H1 (cell line): ENCODE data around the gene RAB10. TPM values are rescaled to one million over a fixed set of nuclear protein-coding genes. Genes with fewer than 3 reads are reported as not detected.
"Not testable (repeated sequence)": the region's sequence is repeated elsewhere in the genome, so short reads cannot be mapped to it uniquely, and the experiment has no call there.

Source experiments
- CTCF ChIA-PET: fragments of 300-600 bp; sonication (Branson Sonifier 250); formaldehyde crosslinking; loops from one replicate; lab custom pipeline; 2021; ENCODE audit not compliant: partially characterized antibody; lab: Charles Lee
- POLR2A ChIA-PET: fragments of 300-600 bp; sonication (Branson Sonifier 250); formaldehyde crosslinking; loops from one replicate; lab custom pipeline; 2021; ENCODE audit warnings: inconsistent platforms; ENCODE audit not compliant: partially characterized antibody; lab: Charles Lee
- DNase-seq, 2 experiments: peaks; one replicate each; pipeline versions ENCODE4 v3.0.0 to v3.0.0-alpha.2; 2010 to 2022; ENCODE audit warnings: low spot score in 2 of 2, low read depth in 1 of 2, mixed read lengths in 1 of 2
- FAIRE-seq: peaks from 2 replicates; lab custom pipeline; 2011; peaks lifted over from hg19 to GRCh38; lab: Jason Lieb, UNC
- H2AFZ ChIP-seq: 2 replicates; pipeline ENCODE4 v1.8.1; 2012; ENCODE audit warnings: low read length, inconsistent platforms
- H2AK5ac ChIP-seq: 2 replicates; pipeline ENCODE4 v1.6.1; 2013; ENCODE audit warnings: low read depth, low read length
- H2BK120ac ChIP-seq: replicated peaks from 2 replicates; pipeline ENCODE3; 2013; ENCODE audit warnings: low read depth, low read length, inconsistent platforms
- H2BK12ac ChIP-seq: 2 replicates; pipeline ENCODE4 v1.6.1; 2013; ENCODE audit warnings: low read depth, low read length
- H2BK15ac ChIP-seq: 2 replicates; pipeline ENCODE4 v1.6.1; 2013; ENCODE audit warnings: low read length
- H2BK20ac ChIP-seq: 2 replicates; pipeline ENCODE4 v1.6.1; 2013; ENCODE audit warnings: low read length
- H2BK5ac ChIP-seq: 2 replicates; pipeline ENCODE4 v1.6.1; 2013; ENCODE audit warnings: low read depth, low read length
- H3K14ac ChIP-seq: 2 replicates; pipeline ENCODE4 v1.6.1; 2013; ENCODE audit warnings: inconsistent platforms; ENCODE audit not compliant: insufficient read length
- H3K18ac ChIP-seq: 2 replicates; pipeline ENCODE4 v1.6.1; 2013; ENCODE audit warnings: low read length; ENCODE audit errors: extremely low read depth
- H3K23ac ChIP-seq: 2 replicates; pipeline ENCODE4 v1.6.1; 2013; ENCODE audit warnings: inconsistent platforms; ENCODE audit not compliant: insufficient read length
- H3K23me2 ChIP-seq: 2 replicates; pipeline ENCODE4 v1.6.1; 2013; ENCODE audit warnings: low read depth, low read length
- H3K27ac ChIP-seq: 2 replicates; pipeline ENCODE4 v1.6.1; 2011; ENCODE audit warnings: low read depth, low read length, inconsistent platforms
- H3K27me3 ChIP-seq, 4 experiments: replicated peaks in 1 of 4; 1 replicate in 1 of 4; 2 replicates in 3 of 4; pipeline versions ENCODE4 v1.6.1 to v1.8.1; 2011 to 2013; ENCODE audit warnings: low read length in 3 of 4, mild to moderate bottlenecking in 3 of 4, inconsistent platforms in 2 of 4, mixed read lengths in 2 of 4, moderate library complexity in 1 of 4; ENCODE audit not compliant: control insufficient read depth in 3 of 4, insufficient read depth in 3 of 4; ENCODE audit errors: extremely low read depth in 1 of 4
- H3K36me3 ChIP-seq, 4 experiments: 2 replicates each; pipeline versions ENCODE4 v1.6.1 to v1.8.1; 2011 to 2013; ENCODE audit warnings: mild to moderate bottlenecking in 4 of 4, low read length in 3 of 4, moderate library complexity in 2 of 4, control low read depth in 1 of 4, inconsistent platforms in 1 of 4; ENCODE audit not compliant: insufficient read depth in 4 of 4, control insufficient read depth in 2 of 4
- H3K4ac ChIP-seq: replicated peaks from 2 replicates; pipeline ENCODE3; 2013; ENCODE audit warnings: low read length, low read depth, mixed read lengths, inconsistent platforms; ENCODE audit not compliant: insufficient read length
- H3K4me1 ChIP-seq, 4 experiments: replicated peaks in 1 of 4; 1 replicate in 1 of 4; 2 replicates in 3 of 4; pipeline versions ENCODE4 v1.6.1 to v1.8.1; 2011 to 2013; ENCODE audit warnings: low read length in 3 of 4, inconsistent platforms in 2 of 4, mixed read lengths in 1 of 4; ENCODE audit not compliant: insufficient read depth in 4 of 4, control insufficient read depth in 3 of 4
- H3K4me2 ChIP-seq, 2 experiments: 2 replicates each; pipeline versions ENCODE4 v1.6.1 to v1.8.1; 2011 to 2013; ENCODE audit warnings: low read depth in 2 of 2, low read length in 2 of 2, control low read depth in 1 of 2, inconsistent platforms in 1 of 2, mild to moderate bottlenecking in 1 of 2; ENCODE audit not compliant: insufficient read depth in 1 of 2
- H3K4me3 ChIP-seq, 4 experiments: fragments of 200-600, 300-600 bp in 1 of 4; sonication (generic), shearing (Covaris generic), sonication (Bioruptor Twin) in 1 of 4; 2 replicates each; pipeline versions ENCODE4 v1.5.1 to v1.8.1; 2011 to 2016; ENCODE audit warnings: low read length in 4 of 4, low read depth in 3 of 4, control low read depth in 2 of 4, inconsistent platforms in 2 of 4, mild to moderate bottlenecking in 2 of 4, mixed read lengths in 1 of 4, moderate library complexity in 1 of 4; ENCODE audit not compliant: insufficient read depth in 2 of 4; ENCODE audit errors: extremely low read depth in 1 of 4
- H3K56ac ChIP-seq: replicated peaks from 2 replicates; pipeline ENCODE3; 2013; ENCODE audit warnings: low read depth, mild to moderate bottlenecking, mixed read lengths, low read length, inconsistent platforms; ENCODE audit not compliant: insufficient read length
- H3K79me1 ChIP-seq: 2 replicates; pipeline ENCODE4 v1.6.1; 2013; ENCODE audit warnings: low read depth, low read length, control low read depth
- H3K79me2 ChIP-seq, 2 experiments: 2 replicates each; pipeline versions ENCODE4 v1.6.1 to v1.8.1; 2012 to 2013; ENCODE audit warnings: low read length in 2 of 2, mild to moderate bottlenecking in 2 of 2, inconsistent platforms in 1 of 2; ENCODE audit not compliant: insufficient read depth in 2 of 2, control insufficient read depth in 1 of 2
- H3K9ac ChIP-seq, 4 experiments: replicated peaks in 1 of 4; 1 replicate in 1 of 4; 2 replicates in 3 of 4; pipeline versions ENCODE4 v1.6.1 to v1.8.1; 2011 to 2013; ENCODE audit warnings: low read depth in 3 of 4, low read length in 3 of 4, control low read depth in 2 of 4, mild to moderate bottlenecking in 2 of 4, moderate library complexity in 2 of 4, inconsistent platforms in 1 of 4; ENCODE audit errors: extremely low read depth in 1 of 4
- H3K9me3 ChIP-seq, 2 experiments: 2 replicates each; pipeline versions ENCODE4 v1.6.1 to v1.8.1; 2012 to 2013; ENCODE audit warnings: mild to moderate bottlenecking in 2 of 2, moderate library complexity in 2 of 2, control low read depth in 1 of 2, inconsistent platforms in 1 of 2, low read depth in 1 of 2, low read length in 1 of 2, mixed read lengths in 1 of 2; ENCODE audit not compliant: insufficient read depth in 2 of 2
- H4K20me1 ChIP-seq, 2 experiments: replicated peaks in 1 of 2; 2 replicates each; pipeline versions ENCODE3 to v1.8.1; 2011 to 2013; ENCODE audit warnings: inconsistent platforms in 2 of 2, low read length in 2 of 2, mild to moderate bottlenecking in 1 of 2; ENCODE audit not compliant: insufficient read depth in 2 of 2, control insufficient read depth in 1 of 2
- H4K5ac ChIP-seq: 2 replicates; pipeline ENCODE4 v1.6.1; 2013; ENCODE audit warnings: low read length, low read depth, mixed read lengths, inconsistent platforms; ENCODE audit not compliant: insufficient read length
- H4K8ac ChIP-seq: 2 replicates; pipeline ENCODE4 v1.8.0; 2013; ENCODE audit warnings: mild to moderate bottlenecking, moderate library complexity, low read length, inconsistent platforms; ENCODE audit not compliant: insufficient read depth; ENCODE audit errors: extremely low read depth
- H4K91ac ChIP-seq: replicated peaks from 2 replicates; pipeline ENCODE3; 2013; ENCODE audit warnings: low read length, mixed read lengths, inconsistent platforms; ENCODE audit not compliant: insufficient read length
- WGBS, 2 experiments: shearing (Covaris generic) in 1 of 2; methylation state at CpG; one replicate each; pipeline versions ENCODE4 v1.1.6 to v1.1.7; 2013 to 2015; ENCODE audit warnings: low lambda C conversion rate in 2 of 2, mixed read lengths in 2 of 2, inconsistent platforms in 1 of 2, low coverage in 1 of 2, missing lambda C conversion rate in 1 of 2; ENCODE audit not compliant: insufficient replicate concordance in 2 of 2, insufficient coverage in 1 of 2, insufficient read length in 1 of 2; ENCODE audit errors: extremely low coverage in 1 of 2, missing lambda C conversion rate in 1 of 2; 5-methylcytosine and 5-hydroxymethylcytosine counted together
- polyA plus RNA-seq, 7 experiments: library from polyadenylated mRNA; depleted of rRNA in 3 of 7; stranded (reverse) in 5 of 7; unstranded in 2 of 7; fragments of >200 nt in 5 of 7; fragments of 200-250 nt in 2 of 7; gene quantifications; 1 replicate in 5 of 7; 2 replicates in 1 of 7; 4 replicates in 1 of 7; pipeline versions ENCODE4 v1.2.1 to v1.2.3, GENCODE V29; 2011 to 2013; ENCODE audit warnings: missing spikeins in 2 of 7, mixed read lengths in 2 of 7
- total RNA-seq: library from RNA; stranded (reverse); fragmentation: NEBNext Ultra II Directional; extraction: Animal tissue kit (Norgen Biotek cat#: 25700); gene quantifications from 2 replicates; pipeline ENCODE4 v1.2.1, GENCODE V29; 2021

The RAB10 gene
- total and polyA plus RNA-seq, 2 of the 8 experiments (the other 6 are each of a cell fraction or from before 2014, with no cell fraction given), result 42.6 to 136 TPM

- WGBS, 2 experiments, result 93% methylated on average over 6 of the region's 6 CpGs; no CpG with 5 or more reads in 1 of the 2 experiments
- H2BK20ac ChIP-seq, H3K27me3 ChIP-seq, H2BK120ac ChIP-seq, H3K27ac ChIP-seq, H3K18ac ChIP-seq, H3K4me2 ChIP-seq, H3K79me1 ChIP-seq, DNase-seq, H3K9me3 ChIP-seq, H2AK5ac ChIP-seq, H3K4me1 ChIP-seq, H2AFZ ChIP-seq, H2BK5ac ChIP-seq, H4K20me1 ChIP-seq, POLR2A ChIA-PET, H3K4ac ChIP-seq, H2BK15ac ChIP-seq, H4K8ac ChIP-seq, H3K9ac ChIP-seq, H4K91ac ChIP-seq, H3K56ac ChIP-seq, CTCF ChIA-PET, H3K23ac ChIP-seq, H4K5ac ChIP-seq, H2BK12ac ChIP-seq, H3K4me3 ChIP-seq, H3K23me2 ChIP-seq, H3K14ac ChIP-seq, FAIRE-seq: not testable (repeated sequence)
- Histone ChIP-seq H3K79me2 (peaks cover 0 to 42% of the 10 kb centered on the region in 2 experiments; a peak in 2 of 4 replicates), H3K36me3 (peaks cover 2 to 36% (median 17%) of the 10 kb centered on the region in 4 experiments; a peak in 6 of 8 replicates)
Observed at GRCh38 chr2:26108701-26109100, 74.8 kb downstream of the RAB10 start.
